Nephron (organoid): ENCODE measurements around the gene MYL5.
"Not testable (repeated sequence)": the region's sequence is repeated elsewhere in the genome, so short reads cannot be mapped to it uniquely, and the experiment has no call there.

Experiments used
- H3K27ac Mint-ChIP-seq, 3 experiments: 2 replicates each; pipeline ENCODE4 v1.8.0; 2020; ENCODE audit warnings: mixed read lengths in 3 of 3, mild to moderate bottlenecking in 2 of 3, moderate library complexity in 1 of 3
- H3K27me3 Mint-ChIP-seq: 2 replicates; pipeline ENCODE4 v1.8.0; 2021; ENCODE audit warnings: low read depth, mild to moderate bottlenecking, moderate library complexity, mixed read lengths
- H3K36me3 Mint-ChIP-seq: 2 replicates; pipeline ENCODE4 v1.8.0; 2020; ENCODE audit warnings: low read depth, mixed read lengths
- H3K4me1 Mint-ChIP-seq: 2 replicates; pipeline ENCODE4 v1.8.0; 2020; ENCODE audit warnings: mixed read lengths
- H3K4me3 Mint-ChIP-seq, 3 experiments: 2 replicates each; pipeline ENCODE4 v1.8.0; 2020; ENCODE audit warnings: mild to moderate bottlenecking in 3 of 3, mixed read lengths in 3 of 3, moderate library complexity in 2 of 3
- H3K9me3 Mint-ChIP-seq: 2 replicates; pipeline ENCODE4 v1.8.0; 2020; ENCODE audit warnings: mixed read lengths
- TF ChIP-seq, protein P1 (sequence below), 3 experiments: fragments of 200-600 bp; sonication (generic); IDR thresholded peaks; one replicate each; pipeline ENCODE4 v1.5.0; 2021; ENCODE audit warnings: antibody characterized with exemption in 3 of 3; ENCODE audit not compliant: unreplicated experiment in 3 of 3

Gene MYL5

GRCh38 chr4:666822-667544, 7.4 kb upstream of the MYL5 start:
- peaks cover 13% of the 10 kb centered on the region for H3K36me3 Mint-ChIP-seq
- H3K4me3 Mint-ChIP-seq = no peak overlapping the region
- TF ChIP-seq, protein P1, sequence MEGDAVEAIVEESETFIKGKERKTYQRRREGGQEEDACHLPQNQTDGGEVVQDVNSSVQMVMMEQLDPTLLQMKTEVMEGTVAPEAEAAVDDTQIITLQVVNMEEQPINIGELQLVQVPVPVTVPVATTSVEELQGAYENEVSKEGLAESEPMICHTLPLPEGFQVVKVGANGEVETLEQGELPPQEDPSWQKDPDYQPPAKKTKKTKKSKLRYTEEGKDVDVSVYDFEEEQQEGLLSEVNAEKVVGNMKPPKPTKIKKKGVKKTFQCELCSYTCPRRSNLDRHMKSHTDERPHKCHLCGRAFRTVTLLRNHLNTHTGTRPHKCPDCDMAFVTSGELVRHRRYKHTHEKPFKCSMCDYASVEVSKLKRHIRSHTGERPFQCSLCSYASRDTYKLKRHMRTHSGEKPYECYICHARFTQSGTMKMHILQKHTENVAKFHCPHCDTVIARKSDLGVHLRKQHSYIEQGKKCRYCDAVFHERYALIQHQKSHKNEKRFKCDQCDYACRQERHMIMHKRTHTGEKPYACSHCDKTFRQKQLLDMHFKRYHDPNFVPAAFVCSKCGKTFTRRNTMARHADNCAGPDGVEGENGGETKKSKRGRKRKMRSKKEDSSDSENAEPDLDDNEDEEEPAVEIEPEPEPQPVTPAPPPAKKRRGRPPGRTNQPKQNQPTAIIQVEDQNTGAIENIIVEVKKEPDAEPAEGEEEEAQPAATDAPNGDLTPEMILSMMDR (IDR thresholded peaks at IDR 0.05; ENCODE audit: unreplicated experiment in 3 of 3) = no peak
- H3K27me3 Mint-ChIP-seq = peaks cover 3% of the 10 kb centered on the region
- no peak overlapping the region for H3K27ac Mint-ChIP-seq
- no peaks in the 10 kb centered on the region for H3K9me3 Mint-ChIP-seq
- H3K4me1 Mint-ChIP-seq = no peaks in the 10 kb centered on the region

DNA sequence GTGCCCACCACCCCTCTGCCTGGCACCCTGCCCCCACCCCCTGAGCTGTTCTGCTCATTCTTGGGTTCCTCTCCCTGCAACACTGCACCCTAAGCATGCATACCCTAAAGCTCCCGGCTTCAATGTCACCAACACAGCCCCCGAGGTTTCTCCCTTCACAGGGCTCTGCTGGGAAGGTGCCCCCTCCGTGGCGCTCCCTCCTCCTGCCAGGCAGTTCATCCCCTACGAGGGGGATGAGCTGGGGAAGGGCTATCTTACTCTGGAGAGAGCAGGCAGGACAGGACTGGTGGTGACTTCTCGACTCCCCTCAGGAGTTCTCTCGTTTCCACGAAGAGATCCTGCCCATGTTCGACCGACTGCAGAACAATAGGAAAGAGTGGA, 6.8 kb upstream of the MYL5 start:
- H3K4me1 Mint-ChIP-seq = no peaks in the 10 kb centered on the region
- no peak overlapping the region for H3K4me3 Mint-ChIP-seq
- H3K27me3 Mint-ChIP-seq = peaks cover under 1% of the 10 kb centered on the region
- H3K27ac Mint-ChIP-seq = no peak overlapping the region
- peaks cover 16% of the 10 kb centered on the region for H3K36me3 Mint-ChIP-seq
- H3K9me3 Mint-ChIP-seq = no peaks in the 10 kb centered on the region
- TF ChIP-seq, protein P1 (IDR thresholded peaks at IDR 0.05; ENCODE audit: unreplicated experiment in 3 of 3) = no peak

GRCh38 chr4:668219-668618, 6.1 kb upstream of the MYL5 start:
- not testable (repeated sequence) for H3K4me1 Mint-ChIP-seq, H3K4me3 Mint-ChIP-seq, H3K27ac Mint-ChIP-seq, H3K27me3 Mint-ChIP-seq, H3K9me3 Mint-ChIP-seq
- H3K36me3 Mint-ChIP-seq = peaks cover 19% of the 10 kb centered on the region

DNA sequence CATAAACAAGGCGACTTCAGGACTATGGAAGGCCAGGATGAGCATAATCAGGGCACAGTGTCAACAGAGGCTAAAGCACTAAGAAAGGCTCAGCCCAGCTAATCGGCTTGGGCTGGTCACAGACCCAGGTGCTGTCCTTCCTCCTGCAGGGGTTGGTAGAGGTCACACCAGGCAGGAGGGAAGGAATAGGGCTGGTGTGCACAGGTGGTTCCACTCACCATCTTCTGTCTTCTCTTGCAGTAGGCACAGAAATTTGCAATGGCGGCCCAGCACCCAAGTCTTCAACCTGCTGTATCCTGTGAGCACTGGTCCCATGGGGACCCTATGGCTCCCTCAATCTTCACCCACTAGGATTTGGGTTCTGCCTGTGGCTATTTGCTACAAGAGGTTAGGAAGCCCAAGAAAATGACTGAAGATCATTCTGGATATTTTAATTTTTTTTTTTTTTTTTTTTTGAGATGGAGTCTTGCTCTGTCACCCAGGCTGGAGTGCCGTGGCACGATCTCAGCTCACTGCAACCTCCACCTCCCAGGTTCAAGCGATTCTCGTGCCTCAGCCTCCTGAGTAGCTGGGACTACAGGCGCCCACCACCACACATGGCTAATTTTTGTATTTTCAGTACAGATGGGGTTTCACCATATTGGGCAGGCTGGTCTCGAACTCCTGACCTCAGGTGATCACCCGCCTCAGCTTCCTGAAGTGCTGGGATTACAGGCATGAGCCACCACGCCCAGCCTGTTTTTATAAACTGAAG, 4.4 kb upstream of the MYL5 start:
- H3K27me3 Mint-ChIP-seq, H3K27ac Mint-ChIP-seq: not testable (repeated sequence)

GRCh38 chr4:671769-672168, 2.6 kb upstream of the MYL5 start:
- Mint-ChIP-seq H3K27ac (no peak overlapping the region), H3K4me1 (peaks cover 7% of the 10 kb centered on the region), H3K9me3 (no peaks in the 10 kb centered on the region), H3K27me3 (no peaks in the 10 kb centered on the region), H3K4me3 (peak overlapping the region; percentile 57 to 70 (median 63)), H3K36me3 (peaks cover 22% of the 10 kb centered on the region)
- TF ChIP-seq, protein P1 (IDR thresholded peaks at IDR 0.05; ENCODE audit: unreplicated experiment in 3 of 3) = no peak

More for the DNA sequence above, 4.4 kb upstream of the MYL5 start:
- Mint-ChIP-seq H3K36me3 (peaks cover 22% of the 10 kb centered on the region), H3K4me3 (peak overlapping the region in 1 of 3 experiments; percentile 43)
- not testable (repeated sequence) for H3K4me1 Mint-ChIP-seq, H3K9me3 Mint-ChIP-seq

DNA sequence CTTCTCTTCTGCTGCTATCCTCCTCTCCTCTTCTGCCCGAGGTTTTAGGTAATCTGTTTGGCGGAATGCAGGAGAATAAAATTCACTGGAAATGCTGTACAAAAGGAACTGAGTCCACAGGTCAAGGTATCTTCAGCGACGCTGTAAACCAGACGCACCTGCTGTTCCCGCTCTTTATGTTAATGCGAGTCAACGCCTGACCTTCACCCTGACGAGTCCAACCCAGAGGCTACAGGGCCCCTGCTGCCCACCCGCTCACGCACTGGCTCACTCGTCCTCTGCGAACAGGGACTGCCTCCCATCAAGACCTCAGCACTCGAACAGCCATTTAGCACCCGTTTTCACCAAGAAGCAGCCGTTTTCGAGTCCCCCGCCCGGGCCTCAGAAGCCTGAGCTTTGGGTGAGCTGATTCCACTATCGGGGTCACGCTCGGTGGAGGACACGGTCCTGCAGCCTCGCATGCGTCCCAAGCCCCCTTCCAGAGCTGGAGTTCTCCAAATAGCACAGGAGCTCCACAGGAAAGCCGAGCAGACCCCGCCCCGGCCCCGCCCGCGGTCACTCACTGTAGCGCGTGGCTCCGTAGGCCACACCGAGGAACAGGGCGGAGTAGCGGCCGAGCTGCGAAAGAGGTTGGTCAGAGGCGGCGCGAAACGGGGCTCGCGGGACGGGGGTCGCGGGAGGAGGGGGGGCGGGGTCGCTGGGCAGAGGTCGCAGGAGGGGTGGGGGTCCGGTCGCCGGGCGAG, 822 bp upstream of the MYL5 start:
- Mint-ChIP-seq H3K9me3 (no peaks in the 10 kb centered on the region), H3K27me3 (peaks cover 7% of the 10 kb centered on the region), H3K4me3 (peak overlapping the region; percentile 88 to 94 (median 90)), H3K36me3 (peaks cover 22% of the 10 kb centered on the region), H3K4me1 (peaks cover 20% of the 10 kb centered on the region), H3K27ac (peak overlapping the region; percentile 38 to 85 (median 77))
- TF ChIP-seq, protein P1 (IDR thresholded peaks at IDR 0.05; ENCODE audit: unreplicated experiment in 3 of 3) = no peak
